LNCAP (cell line): Measurements from ENCODE around the gene FLNA.

Source experiments
- TF ChIP-seq, protein P1 (sequence below): fragments of 450-650 bp; IDR thresholded peaks from 2 replicates; pipeline ENCODE4 v1.5.1; 2017; ENCODE audit warnings: mild to moderate bottlenecking

Gene FLNA

GRCh38 chrX:154371017-154371788 is 3.2 kb downstream of the FLNA start:
- TF ChIP-seq, protein P1, sequence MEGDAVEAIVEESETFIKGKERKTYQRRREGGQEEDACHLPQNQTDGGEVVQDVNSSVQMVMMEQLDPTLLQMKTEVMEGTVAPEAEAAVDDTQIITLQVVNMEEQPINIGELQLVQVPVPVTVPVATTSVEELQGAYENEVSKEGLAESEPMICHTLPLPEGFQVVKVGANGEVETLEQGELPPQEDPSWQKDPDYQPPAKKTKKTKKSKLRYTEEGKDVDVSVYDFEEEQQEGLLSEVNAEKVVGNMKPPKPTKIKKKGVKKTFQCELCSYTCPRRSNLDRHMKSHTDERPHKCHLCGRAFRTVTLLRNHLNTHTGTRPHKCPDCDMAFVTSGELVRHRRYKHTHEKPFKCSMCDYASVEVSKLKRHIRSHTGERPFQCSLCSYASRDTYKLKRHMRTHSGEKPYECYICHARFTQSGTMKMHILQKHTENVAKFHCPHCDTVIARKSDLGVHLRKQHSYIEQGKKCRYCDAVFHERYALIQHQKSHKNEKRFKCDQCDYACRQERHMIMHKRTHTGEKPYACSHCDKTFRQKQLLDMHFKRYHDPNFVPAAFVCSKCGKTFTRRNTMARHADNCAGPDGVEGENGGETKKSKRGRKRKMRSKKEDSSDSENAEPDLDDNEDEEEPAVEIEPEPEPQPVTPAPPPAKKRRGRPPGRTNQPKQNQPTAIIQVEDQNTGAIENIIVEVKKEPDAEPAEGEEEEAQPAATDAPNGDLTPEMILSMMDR: no peak

DNA sequence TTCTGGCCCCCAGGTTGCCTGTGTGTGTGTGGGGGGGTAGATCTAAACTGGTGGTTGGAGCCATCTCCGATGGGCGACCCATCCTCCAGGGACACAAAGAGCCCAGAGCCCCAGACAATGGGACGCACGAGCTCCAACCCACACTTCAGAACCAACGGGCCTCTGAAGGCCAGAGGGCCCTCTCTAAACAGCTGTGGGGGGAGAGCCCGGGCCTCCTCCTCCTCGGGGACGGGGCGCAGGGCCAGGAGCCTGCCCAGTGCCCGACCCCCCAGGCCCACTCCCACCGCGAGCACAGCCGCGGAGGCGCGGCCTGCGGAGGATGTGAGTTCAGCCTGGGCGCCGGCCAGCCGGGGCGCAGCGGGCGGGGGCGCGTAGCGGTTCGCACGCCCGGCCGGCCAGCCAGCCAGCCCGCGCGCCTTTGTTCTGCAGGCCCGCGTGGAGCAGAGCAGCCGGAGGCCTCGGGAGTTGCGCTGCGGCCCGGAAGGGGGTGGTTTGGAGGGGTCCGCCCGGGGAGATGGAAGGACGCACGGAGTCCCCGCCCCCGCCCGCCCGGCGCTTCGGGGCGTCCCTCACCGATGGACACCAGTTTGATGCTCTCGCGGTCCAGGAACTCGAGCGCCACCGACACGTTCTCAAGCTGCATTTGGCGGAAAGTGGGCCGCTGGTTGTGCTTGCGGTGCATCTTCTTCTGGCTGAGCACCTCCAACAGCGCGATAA is 4.0 kb downstream of the FLNA start:
- TF ChIP-seq, protein P1: no peak

DNA sequence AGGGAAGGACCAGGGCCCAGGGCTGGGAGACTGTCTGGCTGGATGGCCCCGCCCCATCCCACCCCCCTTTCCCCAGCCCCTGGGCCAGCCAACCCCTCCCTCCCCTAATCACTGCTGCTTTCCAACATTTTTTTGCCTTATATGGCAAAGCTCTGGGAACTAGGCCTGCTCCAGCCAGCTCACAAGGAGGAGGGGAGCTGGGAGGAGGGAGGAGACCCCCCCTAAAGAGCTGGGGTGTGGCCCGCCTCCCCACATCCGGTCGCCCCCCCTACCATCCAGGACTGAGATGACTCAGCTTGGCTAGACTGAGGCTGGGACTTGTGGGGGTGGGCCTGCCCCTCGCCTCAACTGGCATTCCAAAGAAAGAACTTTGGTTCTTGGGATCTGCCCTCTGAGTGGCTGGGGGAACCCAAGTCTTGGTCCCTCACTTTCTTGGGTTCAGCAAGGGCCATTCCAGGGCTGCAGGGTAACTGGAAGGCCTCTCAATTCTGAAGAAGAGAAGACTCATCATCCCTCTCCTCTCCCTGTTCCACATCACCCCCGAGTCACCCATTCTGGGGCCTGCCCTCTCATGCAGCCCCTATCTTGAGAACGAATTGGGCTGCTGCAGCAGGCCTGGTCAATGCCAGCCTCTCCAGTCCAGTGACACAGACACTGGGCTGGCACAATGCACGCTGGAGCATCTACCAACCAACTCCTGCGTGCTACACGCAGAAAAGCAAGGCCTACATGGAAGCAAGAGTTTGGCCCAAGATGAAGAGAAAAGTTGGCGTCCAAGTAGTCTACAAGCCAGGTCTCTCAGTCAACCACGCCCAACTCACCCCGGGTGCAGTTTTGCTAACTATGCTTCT is 4.8 kb downstream of the FLNA start:
- TF ChIP-seq, protein P1: no peak

GRCh38 chrX:154368630-154369448 is 5.6 kb downstream of the FLNA start:
- TF ChIP-seq, protein P1: no peak

GRCh38 chrX:154367474-154368308 is 6.7 kb downstream of the FLNA start:
- TF ChIP-seq, protein P1: no peak

DNA sequence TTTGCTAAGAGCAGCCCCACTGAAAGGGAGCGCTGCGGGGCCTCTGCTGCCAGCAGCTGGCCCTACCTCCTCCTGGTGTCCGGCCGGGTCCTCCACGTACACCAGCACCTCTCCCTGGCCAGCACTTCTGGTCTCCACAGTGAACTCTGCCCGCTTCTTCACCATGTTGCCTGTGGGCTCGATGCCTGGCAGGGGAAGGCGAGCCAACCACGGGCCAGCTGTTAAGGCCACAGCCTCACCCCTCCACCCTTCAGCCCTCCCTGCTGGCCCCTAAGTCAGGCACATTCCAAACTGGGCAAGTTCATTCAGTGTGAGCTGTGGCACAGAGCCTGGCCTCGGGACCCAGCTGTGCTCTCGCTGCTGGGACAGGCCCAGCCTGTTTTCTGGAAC is 7.8 kb downstream of the FLNA start:
- TF ChIP-seq, protein P1: no peak
